Ishikawa (cell line): ENCODE data around the gene FAM184A.

Source experiments
- CEBPB ChIP-seq: IDR thresholded peaks from 2 replicates; pipeline ENCODE4 v1.6.1; 2012
- CREB1 ChIP-seq: IDR thresholded peaks from 2 replicates; pipeline ENCODE4 v1.6.1; 2012; ENCODE audit warnings: low read depth
- EGR1 ChIP-seq: IDR thresholded peaks from 2 replicates; pipeline ENCODE4 v1.6.1; 2012
- EP300 ChIP-seq: IDR thresholded peaks from 2 replicates; pipeline ENCODE4 v1.6.1; 2012; ENCODE audit warnings: borderline replicate concordance
- FOXM1 ChIP-seq: IDR thresholded peaks from 2 replicates; pipeline ENCODE4 v1.6.1; 2012; ENCODE audit warnings: low read depth, borderline replicate concordance
- MAX ChIP-seq: IDR thresholded peaks from 2 replicates; pipeline ENCODE4 v1.6.1; 2012
- NFIC ChIP-seq: IDR thresholded peaks from 2 replicates; pipeline ENCODE4 v1.6.1; 2012
- RAD21 ChIP-seq: IDR thresholded peaks from 2 replicates; pipeline ENCODE4 v1.6.1; 2012; ENCODE audit warnings: low read depth
- REST ChIP-seq: IDR thresholded peaks from 2 replicates; pipeline ENCODE4 v1.6.1; 2012; ENCODE audit warnings: low read depth, mild to moderate bottlenecking
- TAF1 ChIP-seq: IDR thresholded peaks from 2 replicates; pipeline ENCODE4 v1.6.1; 2012; ENCODE audit warnings: low read depth, mild to moderate bottlenecking
- TCF12 ChIP-seq: IDR thresholded peaks from 2 replicates; pipeline ENCODE4 v1.6.1; 2012; ENCODE audit warnings: low read depth
- TEAD4 ChIP-seq: IDR thresholded peaks from 2 replicates; pipeline ENCODE4 v1.6.1; 2012
- YY1 ChIP-seq: IDR thresholded peaks from 2 replicates; pipeline ENCODE4 v1.6.1; 2012; ENCODE audit warnings: low read depth
- ZBTB7A ChIP-seq: IDR thresholded peaks from 2 replicates; pipeline ENCODE4 v1.6.1; 2012; ENCODE audit warnings: low read depth
- TF ChIP-seq, protein P1 (sequence below): IDR thresholded peaks from 2 replicates; pipeline ENCODE4 v1.6.1; 2012

The FAM184A gene

DNA sequence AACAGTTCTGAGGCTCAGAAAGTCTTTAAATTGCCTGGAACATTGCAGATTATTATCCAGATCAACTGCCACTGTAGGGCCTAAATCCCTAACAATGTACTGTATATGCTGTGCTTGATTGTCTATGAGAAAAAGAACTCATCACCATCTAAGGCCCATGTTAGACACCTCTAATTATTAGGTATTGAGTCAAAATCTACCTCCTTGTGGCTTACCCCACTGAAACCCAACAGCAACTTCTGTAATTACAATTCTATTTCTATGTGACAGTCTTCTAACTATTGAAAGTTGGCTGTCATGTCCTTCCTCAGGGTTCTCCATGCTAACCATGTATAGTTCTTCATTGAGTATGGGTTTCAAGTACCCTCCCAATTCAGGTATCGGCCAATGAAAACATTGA, 157.4 kb downstream of the FAM184A start:
- TF ChIP-seq RAD21: no peak
- TF ChIP-seq ZBTB7A: no peak
- TF ChIP-seq, protein P1, sequence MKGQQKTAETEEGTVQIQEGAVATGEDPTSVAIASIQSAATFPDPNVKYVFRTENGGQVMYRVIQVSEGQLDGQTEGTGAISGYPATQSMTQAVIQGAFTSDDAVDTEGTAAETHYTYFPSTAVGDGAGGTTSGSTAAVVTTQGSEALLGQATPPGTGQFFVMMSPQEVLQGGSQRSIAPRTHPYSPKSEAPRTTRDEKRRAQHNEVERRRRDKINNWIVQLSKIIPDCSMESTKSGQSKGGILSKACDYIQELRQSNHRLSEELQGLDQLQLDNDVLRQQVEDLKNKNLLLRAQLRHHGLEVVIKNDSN: no peak
- no peak for TF ChIP-seq NFIC
- no peak for TF ChIP-seq TCF12

DNA sequence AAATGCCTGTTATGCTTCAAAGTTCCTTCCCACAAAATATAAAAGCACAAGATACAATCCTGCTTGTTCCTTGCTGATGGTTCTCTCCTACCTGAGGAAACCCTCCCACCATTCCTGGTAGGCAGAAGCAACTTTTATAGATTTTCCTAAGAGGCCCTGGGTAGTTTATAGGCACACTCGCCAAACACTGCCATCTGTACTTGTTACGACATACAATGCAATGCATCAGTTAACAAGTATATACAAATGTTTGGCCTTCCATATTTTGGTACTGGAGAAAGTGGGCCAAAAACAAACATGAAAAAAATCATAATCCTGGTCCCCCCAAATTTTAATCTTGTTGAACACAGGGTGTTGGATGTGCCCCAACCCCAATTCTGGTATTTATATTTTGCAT, 160.1 kb downstream of the FAM184A start:
- TF ChIP-seq REST (no peak), EP300 (no peak), EGR1 (no peak), CEBPB (no peak), CREB1 (no peak), RAD21 (no peak), FOXM1 (no peak), YY1 (no peak), TEAD4 (no peak), NFIC (no peak), ZBTB7A (no peak), TCF12 (no peak), MAX (no peak)
- TF ChIP-seq, protein P1: no peak

DNA sequence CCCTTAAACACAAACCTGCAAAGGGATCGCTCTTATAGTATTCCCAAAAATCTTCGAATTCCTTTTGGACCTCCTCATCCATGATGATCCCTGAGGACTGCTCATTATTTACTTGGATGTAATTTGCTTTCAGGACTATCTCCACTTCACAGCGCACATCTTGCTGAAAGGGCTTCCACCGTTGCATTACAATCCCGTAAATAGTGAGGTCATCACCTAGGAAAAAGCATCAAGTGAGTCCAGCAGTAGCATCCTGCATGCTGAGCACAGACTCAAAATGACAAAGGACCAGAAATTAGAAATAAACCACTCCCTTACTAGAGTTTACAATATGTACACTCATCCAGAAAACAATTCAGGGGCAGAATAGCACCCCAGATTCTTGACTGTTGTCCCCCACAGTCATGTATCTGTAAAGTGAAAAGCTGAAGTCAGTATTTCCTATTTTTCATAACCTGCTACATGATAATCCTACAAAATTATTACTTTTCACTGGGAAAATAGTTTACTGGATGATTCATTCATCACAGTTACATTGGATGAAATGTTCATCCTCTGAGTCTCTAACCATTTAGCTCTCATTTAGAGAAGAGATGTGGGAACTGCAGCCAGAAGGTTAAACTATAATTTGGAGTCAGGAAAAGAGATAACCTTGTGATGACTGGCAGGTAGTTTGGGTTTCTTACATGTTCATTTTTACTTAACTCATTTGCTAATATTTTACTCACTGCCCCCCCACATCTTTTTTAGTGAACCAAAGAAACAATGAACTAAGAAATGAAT, 160.7 kb downstream of the FAM184A start:
- TF ChIP-seq MAX (no peak), TCF12 (no peak), YY1 (no peak), TEAD4 (no peak), FOXM1 (no peak), ZBTB7A (no peak), EGR1 (no peak), CEBPB (no peak), EP300 (no peak), CREB1 (no peak), NFIC (no peak), TAF1 (no peak), REST (no peak), RAD21 (no peak)
- TF ChIP-seq, protein P1: no peak

DNA sequence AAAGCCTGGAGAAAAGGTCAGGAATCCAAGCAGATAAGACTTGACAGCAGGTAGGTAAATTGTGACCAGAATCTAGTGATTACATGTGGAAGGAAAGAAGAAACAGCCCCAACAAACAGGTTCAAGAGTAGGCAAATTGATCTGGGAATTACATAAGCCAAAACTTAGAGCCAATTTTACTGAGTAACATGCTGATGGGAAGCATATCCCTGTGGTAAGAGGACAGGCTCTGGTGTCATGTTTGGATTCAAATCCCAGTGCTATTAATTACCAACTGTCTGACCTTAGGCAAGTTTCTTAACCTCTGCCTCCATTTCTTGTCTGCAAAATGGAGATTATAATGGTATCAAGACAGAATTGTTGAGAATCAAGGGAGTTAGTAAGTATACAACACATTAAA, 163.9 kb downstream of the FAM184A start:
- TF ChIP-seq CEBPB (no peak), RAD21 (no peak), TAF1 (no peak)

DNA sequence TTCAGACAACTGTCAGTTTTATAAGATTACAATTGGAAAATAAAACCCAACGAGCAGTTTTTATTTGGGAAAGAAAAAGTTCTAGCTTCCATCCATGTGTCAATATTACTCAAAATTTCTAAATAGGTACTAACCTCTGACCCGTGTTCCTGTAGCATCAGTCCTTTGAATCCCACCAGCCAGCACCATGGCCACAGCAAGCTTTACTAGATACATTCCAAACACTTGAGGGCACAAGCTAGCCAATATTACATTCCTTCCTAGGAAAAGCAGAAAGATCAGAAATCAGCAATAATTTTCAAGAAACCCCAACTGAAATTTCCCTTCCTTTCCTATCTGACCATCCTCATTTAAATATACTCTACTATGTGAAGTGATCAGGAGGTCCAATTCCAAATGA, 165.3 kb downstream of the FAM184A start:
- TF ChIP-seq EGR1: no peak
- TF ChIP-seq CREB1: no peak
- TF ChIP-seq, protein P1: no peak
- TF ChIP-seq REST: no peak
- TF ChIP-seq TCF12: no peak
- no peak for TF ChIP-seq NFIC
- no peak for TF ChIP-seq ZBTB7A
- TF ChIP-seq TEAD4: no peak
- TF ChIP-seq CEBPB: no peak
- TF ChIP-seq TAF1: no peak
- no peak for TF ChIP-seq RAD21
- no peak for TF ChIP-seq MAX
- TF ChIP-seq FOXM1: no peak
- no peak for TF ChIP-seq EP300
- no peak for TF ChIP-seq YY1
